Activated CD8-positive, alpha-beta memory T cell treated with anti-CD3 and anti-CD28 coated beads, Interleukin-2, amount 50 U/mL, for 1 hour (primary cell): ENCODE measurements around the gene PCDH12.

ENCODE experiments used
- DNase-seq: peaks from one replicate; pipeline ENCODE4 v3.0.0-alpha.2; 2020; ENCODE audit errors: extremely low read depth

PCDH12 gene

GRCh38 chr5:141966275-141966962 lies 8.4 kb upstream of the PCDH12 start:
- DNase-seq, result no peak

- no peak for DNase-seq
Observed at GRCh38 chr5:141965071-141965470, 7.1 kb upstream of the PCDH12 start.

DNA sequence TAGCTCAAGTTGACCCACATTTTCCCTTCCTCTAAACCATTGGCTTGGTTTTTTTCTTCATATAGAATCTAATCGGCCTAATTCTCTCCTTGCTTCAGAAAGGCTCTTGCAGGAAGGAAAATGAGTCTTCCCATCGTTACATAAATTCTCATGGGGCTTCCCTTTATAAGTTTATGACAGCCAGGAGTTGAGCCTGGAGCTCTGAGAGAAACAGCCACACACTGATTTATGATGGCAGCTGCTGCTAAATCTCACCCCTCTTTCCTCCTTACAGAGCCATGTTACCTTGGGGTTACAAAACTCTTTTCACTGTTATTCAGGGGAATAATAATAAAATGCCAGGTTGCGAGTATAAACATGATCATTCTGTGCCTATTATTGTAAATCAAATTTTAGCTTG lies 5.7 kb upstream of the PCDH12 start:
- no peak for DNase-seq

- no peak for DNase-seq
Observed at GRCh38 chr5:141961466-141961865, 3.5 kb upstream of the PCDH12 start.

GRCh38 chr5:141960449-141961323 lies 2.7 kb upstream of the PCDH12 start:
- peak; percentile 70 for DNase-seq

DNA sequence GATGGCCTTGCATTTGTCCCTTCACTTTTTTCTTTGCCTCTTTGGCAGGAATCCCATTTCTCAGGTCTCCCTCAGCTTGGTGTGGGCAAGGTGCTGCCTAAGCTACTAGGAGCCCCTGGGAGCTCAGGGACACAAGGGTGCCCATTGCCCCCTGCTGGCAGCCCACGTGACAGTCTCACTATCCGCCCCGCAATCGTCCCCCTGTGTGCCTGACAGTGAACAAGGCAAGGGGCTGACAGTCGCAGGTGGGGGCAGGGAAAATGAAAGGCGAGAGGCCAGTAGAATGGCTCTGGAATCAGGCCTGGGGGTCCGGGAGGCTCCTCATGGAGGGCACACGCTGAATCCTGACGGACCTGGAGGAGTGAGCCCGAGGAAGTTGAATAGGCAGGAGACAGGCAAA lies 2.0 kb upstream of the PCDH12 start:
- no peak for DNase-seq

- no peak for DNase-seq
Observed at GRCh38 chr5:141958546-141959172, 657 bp upstream of the PCDH12 start.

- DNase-seq, result no peak
Observed at GRCh38 chr5:141957367-141957996, 520 bp downstream of the PCDH12 start.

DNA sequence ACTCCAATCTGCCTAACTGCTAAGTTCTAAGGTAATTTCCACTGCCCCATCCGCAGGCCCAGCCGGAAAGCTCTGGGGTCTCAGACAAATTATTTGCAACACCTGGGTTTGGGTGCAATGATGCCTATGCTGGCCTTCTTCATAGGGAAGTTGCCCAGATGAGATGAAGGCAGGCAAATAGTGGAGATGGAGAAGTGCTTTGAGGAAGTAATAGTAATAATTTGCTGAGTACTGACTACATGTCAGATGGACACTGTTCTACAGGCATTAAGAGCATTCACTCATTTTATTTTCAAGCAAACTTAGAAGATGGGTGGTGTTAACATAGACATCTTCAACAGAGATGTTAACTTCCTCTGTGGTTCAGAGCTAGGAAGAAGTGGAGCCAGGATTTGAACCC lies 3.8 kb downstream of the PCDH12 start:
- no peak for DNase-seq

DNA sequence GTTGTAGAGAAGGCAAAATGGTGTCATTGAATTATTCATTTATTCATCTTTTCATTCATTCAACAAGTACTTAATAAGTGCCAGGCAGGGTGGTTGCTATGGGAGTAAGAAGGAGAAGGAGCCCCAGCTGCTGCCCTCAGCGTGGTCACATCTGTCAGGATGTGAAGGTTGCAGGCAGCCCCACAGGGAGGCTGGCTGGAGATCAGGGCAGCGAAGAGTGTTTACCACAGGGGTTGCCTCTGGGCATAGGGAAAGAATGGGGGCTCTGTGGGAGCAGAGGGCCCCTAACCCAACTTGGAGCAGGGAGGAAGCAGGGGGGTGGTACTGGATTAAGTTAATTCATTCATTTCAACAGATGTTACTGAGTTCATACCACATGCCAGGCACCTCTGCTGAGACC lies 6.0 kb downstream of the PCDH12 start:
- no peak for DNase-seq

DNA sequence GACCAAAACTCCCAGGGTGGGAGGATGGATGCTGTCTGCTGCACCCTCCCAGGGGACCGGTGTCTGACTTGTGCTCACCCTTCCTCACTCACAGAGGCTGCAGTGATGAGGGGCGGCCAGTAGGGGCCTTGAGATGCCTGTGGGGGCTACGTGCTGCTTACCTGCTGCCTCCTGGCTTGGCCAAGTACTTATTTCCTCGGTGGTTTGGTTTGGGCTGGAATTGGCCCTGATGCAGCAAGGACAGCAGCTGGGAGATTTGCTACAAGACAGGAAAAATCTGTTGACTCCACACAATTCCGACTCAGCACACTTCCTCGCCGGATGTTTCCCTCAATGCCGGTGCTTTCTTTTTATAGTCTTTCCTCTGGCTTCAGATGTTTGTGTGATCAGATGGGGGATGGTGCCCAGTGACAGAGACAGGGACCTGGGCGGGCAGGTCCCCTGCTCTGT lies 6.6 kb downstream of the PCDH12 start:
- peak; percentile 14 for DNase-seq

- DNase-seq, result no peak
Observed at GRCh38 chr5:141950207-141951005, 7.6 kb downstream of the PCDH12 start.

- DNase-seq, result no peak
Observed at GRCh38 chr5:141949511-141949910, 8.5 kb downstream of the PCDH12 start.

- no peak for DNase-seq
Observed at GRCh38 chr5:141948812-141949211, 9.2 kb downstream of the PCDH12 start.

DNA sequence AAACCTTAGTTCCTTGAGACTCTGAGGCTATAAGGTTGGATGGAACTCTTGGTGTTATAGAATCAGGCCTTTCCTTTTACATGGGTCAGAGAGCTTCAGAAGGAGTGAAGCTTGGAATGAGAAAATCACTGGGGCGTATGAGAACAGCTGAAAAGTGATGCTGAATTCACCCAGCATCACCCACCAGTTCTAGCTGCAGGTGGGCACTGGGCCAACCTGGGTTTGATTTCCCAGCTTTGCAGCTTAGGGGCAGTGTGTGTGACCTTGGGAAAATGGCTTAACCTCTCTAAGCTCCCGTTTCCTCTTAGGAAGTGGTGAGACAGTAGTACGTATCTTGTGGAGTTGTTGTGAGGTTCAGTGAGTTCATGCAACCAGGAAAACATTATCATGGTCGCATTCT lies 10.7 kb downstream of the PCDH12 start:
- no peak for DNase-seq

DNA sequence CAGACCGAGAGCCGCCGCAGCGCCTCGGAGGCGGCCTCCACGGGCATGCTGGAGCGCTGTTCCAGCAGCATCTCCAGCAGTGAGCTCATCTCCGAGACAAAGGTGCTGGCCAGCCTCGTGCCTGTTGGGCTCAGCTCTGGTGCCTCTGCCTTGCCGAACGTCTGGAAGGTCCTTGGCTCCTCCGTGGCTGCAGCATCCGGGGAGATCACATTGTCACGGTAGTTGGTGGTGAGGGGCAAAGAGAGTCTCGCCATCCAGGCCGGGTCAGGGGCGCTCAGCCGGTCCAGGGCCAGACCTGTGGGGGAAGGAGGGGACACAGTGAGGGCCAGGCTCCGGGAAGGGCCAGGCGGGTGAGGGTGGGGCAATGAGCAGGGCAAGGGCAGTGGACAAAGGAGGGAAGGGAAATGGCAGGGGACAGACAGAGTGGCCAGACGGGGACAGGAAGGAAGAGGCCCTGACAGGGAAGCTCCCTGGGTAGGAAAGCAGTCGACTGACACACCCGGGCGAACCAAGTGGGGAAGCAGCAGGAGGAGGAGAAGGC lies 12.4 kb downstream of the PCDH12 start:
- DNase-seq, result no peak

- no peak for DNase-seq
Observed at GRCh38 chr5:141944076-141944475, 13.9 kb downstream of the PCDH12 start.

DNA sequence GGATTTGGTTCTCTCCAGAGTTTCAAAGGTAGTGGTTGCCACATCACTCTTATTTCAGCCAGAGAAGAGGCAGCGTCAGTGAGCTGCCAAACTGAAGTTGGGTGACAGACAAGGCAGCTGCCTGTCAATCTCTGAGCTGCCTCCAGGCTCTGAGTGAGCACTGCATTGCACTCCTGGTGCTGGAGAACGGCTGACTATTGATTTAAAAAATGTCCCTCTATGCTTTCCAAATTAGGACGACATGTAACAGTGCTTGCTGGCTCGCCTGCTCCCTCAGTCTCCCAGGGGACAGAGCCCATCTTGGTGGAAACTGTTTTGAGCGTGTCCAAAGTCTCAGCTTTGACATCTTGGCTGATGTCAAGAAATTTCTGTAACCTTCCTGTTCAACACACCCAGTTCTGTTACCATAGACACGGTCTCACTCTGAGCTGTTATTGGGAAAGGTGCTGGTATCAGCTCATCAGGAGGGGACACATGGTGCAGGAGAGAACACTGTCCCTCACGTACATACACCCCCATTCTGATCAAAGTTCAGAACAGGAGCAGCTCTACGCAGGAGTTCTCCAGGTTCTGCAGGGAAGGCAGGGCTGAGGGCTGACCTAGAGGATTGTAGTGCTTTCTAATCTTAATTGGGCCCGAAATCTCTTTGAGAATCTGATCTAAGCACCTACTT lies 15.7 kb downstream of the PCDH12 start:
- no peak for DNase-seq

DNA sequence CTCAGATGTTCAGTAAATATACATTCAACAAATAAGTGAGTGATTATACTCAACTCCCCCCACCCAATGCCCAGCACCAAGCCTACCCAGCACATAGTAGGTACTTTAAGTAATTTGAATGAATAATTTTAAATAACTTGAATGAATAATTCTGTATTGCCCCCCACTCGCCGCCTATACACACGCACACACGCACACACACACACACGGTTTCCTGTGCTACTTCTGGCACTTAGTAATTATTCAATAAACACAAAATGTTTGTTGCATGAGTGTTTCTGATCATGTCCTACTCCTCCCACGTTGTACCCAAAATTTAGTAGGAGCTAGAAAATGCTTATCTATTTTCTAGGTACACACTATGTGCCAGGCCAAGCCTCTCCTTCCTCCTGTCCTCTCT lies 16.2 kb downstream of the PCDH12 start:
- no peak for DNase-seq

- no peak for DNase-seq
Observed at GRCh38 chr5:141941307-141941706, 16.7 kb downstream of the PCDH12 start.
